GM12878 (cell line): ENCODE data around the gene CD300A. TPM values are rescaled to one million over a fixed set of nuclear protein-coding genes. Genes with fewer than 3 reads are reported as not detected.

Source experiments
- ATAC-seq: fragments of 200-7000 bp; cut with Tn5 transposase; 3 replicates; pipeline ENCODE4 v1.9.1; 2020; ENCODE audit warnings: mild to moderate bottlenecking, moderate library complexity
- BruUV-seq: library from RNA; stranded (reverse); fragments of 400-500 nt; replicated peaks from 2 replicates; lab custom pipeline; 2021; lab: Mats Ljungman, UMichigan
- CTCF ChIA-PET: fragments of 300-600 bp; sonication (Branson Sonifier 250); formaldehyde crosslinking; extraction: SDS; loops from one replicate; lab custom pipeline; 2021; ENCODE audit warnings: inconsistent platforms; lab: Yijun Ruan, JAX
- POLR2A ChIA-PET: fragments of 350-600 bp; formaldehyde crosslinking; extraction: SDS; loops from one replicate; lab custom pipeline; 2021; ENCODE audit warnings: inconsistent platforms; lab: Charles Lee
- RAD21 ChIA-PET: fragments of 300-600 bp; sonication (Branson Sonifier 250); formaldehyde crosslinking; loops from one replicate; lab custom pipeline; 2023; ENCODE audit warnings: antibody characterized with exemption; ENCODE audit not compliant: unreplicated experiment; lab: Charles Lee
- SMC1A ChIA-PET: fragments of 300-600 bp; sonication (Branson Sonifier 250); formaldehyde crosslinking; loops from one replicate; lab custom pipeline; 2023; ENCODE audit not compliant: unreplicated experiment, uncharacterized antibody; lab: Charles Lee
- DNase-seq: peaks from one replicate; pipeline ENCODE4 v3.0.0-alpha.2; 2011; ENCODE audit warnings: low read depth, low spot score
- FAIRE-seq: peaks from 3 replicates; lab custom pipeline; 2011; peaks lifted over from hg19 to GRCh38; lab: Jason Lieb, UNC
- H2AFZ ChIP-seq: 2 replicates; pipeline ENCODE4 v1.6.0; 2011; ENCODE audit warnings: low read depth, low read length, control low read depth; ENCODE audit not compliant: control insufficient read depth
- H3K27ac ChIP-seq: 2 replicates; pipeline ENCODE4 v1.5.1; 2011; ENCODE audit warnings: control low read depth; ENCODE audit not compliant: control insufficient read depth, insufficient read depth
- H3K27me3 ChIP-seq, 2 experiments: replicated peaks in 1 of 2; 2 replicates each; pipeline versions ENCODE4 v1.6.0 to v1.6.1; 2011; ENCODE audit warnings: low read length in 1 of 2; ENCODE audit not compliant: control insufficient read depth in 2 of 2, insufficient read depth in 2 of 2
- H3K36me3 ChIP-seq, 2 experiments: 2 replicates each; pipeline ENCODE4 v1.5.1; 2011; ENCODE audit warnings: low read length in 1 of 2; ENCODE audit not compliant: control insufficient read depth in 2 of 2, insufficient read depth in 2 of 2
- H3K4me1 ChIP-seq: 2 replicates; pipeline ENCODE4 v1.6.1; 2011; ENCODE audit warnings: mild to moderate bottlenecking, low read length, moderate library complexity, mixed read lengths; ENCODE audit not compliant: control insufficient read depth, insufficient read depth
- H3K4me2 ChIP-seq: 2 replicates; pipeline ENCODE4 v1.6.0; 2011; ENCODE audit warnings: control low read depth; ENCODE audit not compliant: control insufficient read depth, insufficient read depth
- H3K4me3 ChIP-seq: fragments of 200-600 bp; sonication (generic); 2 replicates; pipeline ENCODE4 v1.5.1; 2016
- H3K79me2 ChIP-seq: 2 replicates; pipeline ENCODE4 v1.6.0; 2011; ENCODE audit warnings: low read length; ENCODE audit not compliant: control insufficient read depth, insufficient read depth
- H3K9ac ChIP-seq: 2 replicates; pipeline ENCODE4 v1.8.0; 2011; ENCODE audit warnings: low read length, control low read depth, mixed read lengths; ENCODE audit not compliant: control insufficient read depth, insufficient read depth
- H3K9me3 ChIP-seq: replicated peaks from 3 replicates; pipeline ENCODE4 v1.5.1; 2011; ENCODE audit warnings: mild to moderate bottlenecking, low read length; ENCODE audit not compliant: control insufficient read depth, insufficient read depth
- H4K20me1 ChIP-seq: 2 replicates; pipeline ENCODE4 v1.6.0; 2011; ENCODE audit not compliant: control insufficient read depth, insufficient read depth
- CBFB ChIP-seq: IDR thresholded peaks from 2 replicates; pipeline ENCODE4 v1.6.1; 2016; ENCODE audit warnings: antibody characterized with exemption, low read depth
- EGR1 ChIP-seq, 2 experiments: IDR thresholded peaks; 1 replicate in 1 of 2; 2 replicates in 1 of 2; pipeline ENCODE4 v1.6.1; 2011 to 2012; ENCODE audit warnings: low read depth in 2 of 2, low read length in 2 of 2, borderline replicate concordance in 1 of 2, mild to moderate bottlenecking in 1 of 2, moderate library complexity in 1 of 2
- GABPA ChIP-seq: IDR thresholded peaks from 2 replicates; pipeline ENCODE4 v1.6.1; 2014; ENCODE audit warnings: antibody characterized with exemption, low read depth, mild to moderate bottlenecking, inconsistent platforms
- NFYA ChIP-seq: IDR thresholded peaks from 2 replicates; pipeline ENCODE4 v1.6.1; 2011; ENCODE audit warnings: low read depth, mild to moderate bottlenecking, low read length, improper control_type of control experiment, borderline replicate concordance
- POLR2A ChIP-seq: IDR thresholded peaks from 2 replicates; pipeline ENCODE4 v1.6.1; 2011; ENCODE audit warnings: low read depth, mild to moderate bottlenecking, low read length
- RAD21 ChIP-seq: IDR thresholded peaks from 2 replicates; pipeline ENCODE4 v1.6.1; 2011; ENCODE audit warnings: mild to moderate bottlenecking, low read depth, low read length, moderate library complexity; ENCODE audit not compliant: insufficient read depth
- RAD51 ChIP-seq: fragments of 450-650 bp; IDR thresholded peaks from 2 replicates; pipeline ENCODE4 v1.6.1; 2016; ENCODE audit warnings: moderate library complexity, mild to moderate bottlenecking, inconsistent platforms
- SUZ12 ChIP-seq: fragments of 200-600 bp; sonication (generic); IDR thresholded peaks from one replicate; pipeline ENCODE4 v1.6.1; 2018; ENCODE audit warnings: antibody characterized with exemption, mild to moderate bottlenecking; ENCODE audit not compliant: unreplicated experiment
- TAF1 ChIP-seq: IDR thresholded peaks from 2 replicates; pipeline ENCODE4 v1.6.1; 2011; ENCODE audit warnings: mild to moderate bottlenecking, low read depth, low read length, borderline replicate concordance
- TCF3 ChIP-seq: IDR thresholded peaks from 2 replicates; pipeline ENCODE4 v1.6.1; 2012; ENCODE audit warnings: low read depth, mild to moderate bottlenecking, low read length, borderline replicate concordance; ENCODE audit not compliant: insufficient read depth
- WRNIP1 ChIP-seq: IDR thresholded peaks from 2 replicates; pipeline ENCODE4 v1.6.1; 2011; ENCODE audit warnings: low read depth, low read length, improper control_type of control experiment, borderline replicate concordance
- WGBS: methylation state at CpG from one replicate; pipeline ENCODE4 v1.1.6; 2016; ENCODE audit warnings: low lambda C conversion rate; ENCODE audit not compliant: insufficient replicate concordance, insufficient coverage; ENCODE audit errors: missing lambda C conversion rate; 5-methylcytosine and 5-hydroxymethylcytosine counted together
- in situ Hi-C: fragments of 300-500 bp; cut with MboI; formaldehyde crosslinking; loops from 9 replicates; pipeline ENCODE4 v1.14.3; 2018; ENCODE audit warnings: mixed read lengths
- intact Hi-C: fragments of 100-400 bp; cut with micrococcal nuclease; formaldehyde crosslinking; loops from one replicate; pipeline ENCODE4 v1.14.2; 2022; ENCODE audit not compliant: unreplicated experiment
- polyA plus RNA-seq, 11 experiments: library from polyadenylated mRNA; depleted of rRNA in 4 of 11; unstranded in 6 of 11; stranded (reverse) in 5 of 11; fragments of >200 nt; fragmentation: Nextera tagmentation in 4 of 11; fragmentation: Illumina TruSeq in 1 of 11; extraction: Ambion mirVana in 4 of 11; extraction: Trizol in 1 of 11; gene quantifications; 1 replicate in 1 of 11; 2 replicates in 10 of 11; pipeline versions ENCODE4 v1.2.1 to v1.2.3, GENCODE V29; 2011 to 2016; ENCODE audit warnings: inconsistent platforms in 2 of 11, missing spikeins in 2 of 11, low read depth in 1 of 11
- total RNA-seq, 4 experiments: library from RNA; depleted of rRNA in 3 of 4; stranded (reverse); fragments of >200 nt in 3 of 4; fragmentation: Illumina TruSeq in 1 of 4; extraction: Trizol in 1 of 4; gene quantifications; 2 replicates each; pipeline versions ENCODE4 v1.2.1 to v1.2.3, GENCODE V29; 2013 to 2021

CD300A gene
- total and polyA plus RNA-seq, 10 of the 15 experiments (the other 5 are each of a cell fraction or from before 2014, with no cell fraction given), result 10.6 to 128 (median 36.1) TPM

GRCh38 chr17:74474043-74474792 lies 7.8 kb downstream of the CD300A start:
- BruUV-seq, result no TSS peak
- FAIRE-seq, result no peak
- Histone ChIP-seq H3K4me1 (peaks cover 16% of the 10 kb centered on the region), H4K20me1 (peaks cover 6% of the 10 kb centered on the region; the same call in 1 of the 2 replicates), H3K9ac (no peak overlapping the region), H3K9me3 (peaks cover 6% of the 10 kb centered on the region; the same call in 2 of the 3 replicates), H3K36me3 (peaks cover 30 to 32% of the 10 kb centered on the region in 2 experiments), H3K4me3 (no peak overlapping the region), H2AFZ (no peak overlapping the region), H3K4me2 (no peak overlapping the region), H3K79me2 (peaks cover 60% of the 10 kb centered on the region), H3K27me3 (no peaks in the 10 kb centered on the region)
- WGBS, result 79% methylated on average over 9 of the region's 9 CpGs
- SMC1A ChIA-PET, result interaction anchor here (1.3 to 1.4 kb wide), 2 partner anchors 10 to 17 kb away, joined by 3 read pairs; no protein-coding TSS in a partner anchor
- ATAC-seq, result no peak
- RAD21 ChIA-PET, result no interaction called here
- in situ Hi-C loops, result no loop called here
- CTCF ChIA-PET, result no interaction called here
- DNase-seq, result no peak
- POLR2A ChIA-PET, result no interaction called here
- TF ChIP-seq TCF3 (0 out of 2 replicates have a peak, but pooled peaks have one; percentile 14), POLR2A (no peak), GABPA (no peak), TAF1 (no peak), WRNIP1 (no peak)
- TF ChIP-seq, all 136 proteins: peak for 1
- intact Hi-C loops, result no loop called here
- H3K27ac ChIP-seq, result no peak overlapping the region

- FAIRE-seq (no peak), ATAC-seq (no peak), DNase-seq (no peak)
- SMC1A ChIA-PET, result interaction anchor here (1.3 to 1.4 kb wide), 2 partner anchors 11 to 18 kb away, joined by 3 read pairs; no protein-coding TSS in a partner anchor
- Histone ChIP-seq H3K4me1 (peaks cover 20% of the 10 kb centered on the region), H3K9ac (no peak overlapping the region), H3K36me3 (peaks cover 29 to 33% of the 10 kb centered on the region in 2 experiments), H3K4me3 (no peak overlapping the region), H3K79me2 (peaks cover 52% of the 10 kb centered on the region), H3K27ac (no peak overlapping the region), H3K9me3 (peaks cover 6% of the 10 kb centered on the region; the same call in 2 of the 3 replicates), H4K20me1 (peaks cover 6% of the 10 kb centered on the region; the same call in 1 of the 2 replicates), H3K4me2 (no peak overlapping the region), H2AFZ (no peak overlapping the region), H3K27me3 (no peaks in the 10 kb centered on the region)
- 50% methylated on average over 4 of the region's 4 CpGs for WGBS
- RAD21 ChIA-PET, result interaction anchor here (0.9 kb wide), 1 partner anchor 15 kb away, joined by 3 read pairs; no protein-coding TSS in a partner anchor
- TF ChIP-seq EGR1 (IDR thresholded peaks at IDR 0.05; ENCODE audit: borderline replicate concordance in 1 of 2, low read depth in 2 of 2, low read length in 2 of 2) (no peak), CBFB (no peak), POLR2A (no peak), SUZ12 (no peak), RAD51 (no peak), NFYA (no peak), RAD21 (no peak)
- no TSS peak for BruUV-seq
- POLR2A ChIA-PET, result interaction anchor here (1.3 kb wide), 1 partner anchor 14 kb away, joined by 3 read pairs; no protein-coding TSS in a partner anchor
- CTCF ChIA-PET, result interaction anchor here (0.9 to 1.4 kb wide), 3 partner anchors 37 to 107 kb away, joined by 3 read pairs; no protein-coding TSS in a partner anchor
- intact Hi-C loops, result no loop called here
- in situ Hi-C loops, result no loop called here
These were observed 8.8 kb downstream of the CD300A start for GRCh38 chr17:74475189-74475588.
